Mononuclear cell (primary cell): ENCODE data around the gene TMEM45B. TPM values are rescaled to one million over a fixed set of nuclear protein-coding genes. Genes with fewer than 3 reads are reported as not detected.
"Not testable (repeated sequence)": the region's sequence is repeated elsewhere in the genome, so short reads cannot be mapped to it uniquely, and the experiment has no call there.

Source experiments
- H3K27me3 ChIP-seq: 2 replicates; pipeline ENCODE4 v1.6.0; 2011; ENCODE audit warnings: low read length, control low read depth; ENCODE audit not compliant: insufficient read depth
- H3K4me1 ChIP-seq: 2 replicates; pipeline ENCODE4 v1.5.1; 2011; ENCODE audit warnings: mild to moderate bottlenecking, low read length, control low read depth; ENCODE audit not compliant: insufficient read depth
- H3K4me3 ChIP-seq: 2 replicates; pipeline ENCODE4 v1.5.1; 2011; ENCODE audit warnings: mild to moderate bottlenecking, low read length, moderate library complexity
- H3K9me3 ChIP-seq: 2 replicates; pipeline ENCODE4 v1.5.1; 2011; ENCODE audit warnings: low read depth, mild to moderate bottlenecking, control low read depth, low read length
- total RNA-seq: library from RNA; depleted of rRNA; stranded (reverse); fragments of >200 nt; gene quantifications from one replicate; pipeline ENCODE4 v1.2.3, GENCODE V29; 2012

TMEM45B gene
- total RNA-seq, 1 donor: 3.5 TPM

- Histone ChIP-seq H3K4me3 (no peak overlapping the region), H3K4me1 (peaks cover 18% of the 10 kb centered on the region), H3K9me3 (no peaks in the 10 kb centered on the region), H3K27me3 (no peaks in the 10 kb centered on the region)
These were observed 38.7 kb downstream of the TMEM45B start for GRCh38 chr11:129854232-129854805.

GRCh38 chr11:129855086-129855485 lies 39.4 kb downstream of the TMEM45B start:
- Histone ChIP-seq H3K4me3 (no peak overlapping the region), H3K27me3 (no peaks in the 10 kb centered on the region), H3K4me1 (peaks cover 18% of the 10 kb centered on the region), H3K9me3 (no peaks in the 10 kb centered on the region)

GRCh38 chr11:129856036-129856435 lies 40.4 kb downstream of the TMEM45B start:
- H3K9me3 ChIP-seq: no peaks in the 10 kb centered on the region
- no peaks in the 10 kb centered on the region for H3K27me3 ChIP-seq
- peaks cover 18% of the 10 kb centered on the region for H3K4me1 ChIP-seq
- H3K4me3 ChIP-seq: no peak overlapping the region

GRCh38 chr11:129861702-129862522 lies 46.3 kb downstream of the TMEM45B start:
- H3K27me3 ChIP-seq: no peaks in the 10 kb centered on the region
- no peaks in the 10 kb centered on the region for H3K9me3 ChIP-seq
- H3K4me3 ChIP-seq: no peak overlapping the region
- peaks cover 6% of the 10 kb centered on the region for H3K4me1 ChIP-seq

GRCh38 chr11:129864811-129865210 lies 49.2 kb downstream of the TMEM45B start:
- Histone ChIP-seq H3K4me3 (no peak overlapping the region), H3K4me1 (peaks cover 6% of the 10 kb centered on the region), H3K9me3 (no peaks in the 10 kb centered on the region), H3K27me3 (no peaks in the 10 kb centered on the region)

GRCh38 chr11:129865701-129866100 lies 50.1 kb downstream of the TMEM45B start:
- no peaks in the 10 kb centered on the region for H3K27me3 ChIP-seq
- no peak overlapping the region for H3K4me3 ChIP-seq
- H3K9me3 ChIP-seq: no peaks in the 10 kb centered on the region
- H3K4me1 ChIP-seq: peaks cover 6% of the 10 kb centered on the region

GRCh38 chr11:129866311-129866710 lies 50.7 kb downstream of the TMEM45B start:
- Histone ChIP-seq H3K9me3 (no peaks in the 10 kb centered on the region), H3K27me3 (no peaks in the 10 kb centered on the region), H3K4me1 (peaks cover 6% of the 10 kb centered on the region), H3K4me3 (no peak overlapping the region)

- H3K4me3 ChIP-seq, H3K4me1 ChIP-seq, H3K9me3 ChIP-seq, H3K27me3 ChIP-seq: not testable (repeated sequence)
These were observed 53.0 kb downstream of the TMEM45B start for GRCh38 chr11:129868626-129869025.

GRCh38 chr11:129871914-129872313 lies 56.3 kb downstream of the TMEM45B start:
- Histone ChIP-seq H3K4me1 (no peaks in the 10 kb centered on the region), H3K27me3 (no peaks in the 10 kb centered on the region), H3K4me3 (no peak overlapping the region), H3K9me3 (no peaks in the 10 kb centered on the region)

- Histone ChIP-seq H3K9me3 (no peaks in the 10 kb centered on the region), H3K4me1 (no peaks in the 10 kb centered on the region), H3K27me3 (no peaks in the 10 kb centered on the region), H3K4me3 (no peak overlapping the region)
These were observed 64.7 kb downstream of the TMEM45B start for GRCh38 chr11:129880311-129880710.

- Histone ChIP-seq H3K9me3 (no peaks in the 10 kb centered on the region), H3K4me1 (no peaks in the 10 kb centered on the region), H3K27me3 (no peaks in the 10 kb centered on the region), H3K4me3 (no peak overlapping the region)
These were observed 66.0 kb downstream of the TMEM45B start for GRCh38 chr11:129881570-129882170.

- Histone ChIP-seq H3K9me3 (no peaks in the 10 kb centered on the region), H3K4me1 (peaks cover 7% of the 10 kb centered on the region), H3K27me3 (no peaks in the 10 kb centered on the region), H3K4me3 (no peak overlapping the region)
These were observed 68.9 kb downstream of the TMEM45B start for GRCh38 chr11:129884581-129884980.

- no peaks in the 10 kb centered on the region for H3K27me3 ChIP-seq
- H3K4me1 ChIP-seq: peaks cover 7% of the 10 kb centered on the region
- no peak overlapping the region for H3K4me3 ChIP-seq
- H3K9me3 ChIP-seq: no peaks in the 10 kb centered on the region
These were observed 69.7 kb downstream of the TMEM45B start for GRCh38 chr11:129885381-129885780.

- Histone ChIP-seq H3K4me3 (no peak overlapping the region), H3K4me1 (peaks cover 7% of the 10 kb centered on the region), H3K27me3 (no peaks in the 10 kb centered on the region), H3K9me3 (no peaks in the 10 kb centered on the region)
These were observed 72.8 kb downstream of the TMEM45B start for GRCh38 chr11:129888451-129888850.

GRCh38 chr11:129894278-129895125 lies 78.9 kb downstream of the TMEM45B start:
- peak overlapping the region; percentile 84 for H3K4me3 ChIP-seq
- no peaks in the 10 kb centered on the region for H3K27me3 ChIP-seq
- H3K9me3 ChIP-seq: no peaks in the 10 kb centered on the region
- H3K4me1 ChIP-seq: peaks cover 21% of the 10 kb centered on the region
